Measurements from ENCODE around the gene WARS2.

- TF ChIP-seq CTBP1 (IDR thresholded peaks at IDR 0.05; ENCODE audit: borderline replicate concordance) (no peak), SP1 (IDR thresholded peaks at IDR 0.05) (no peak), ARNT (IDR thresholded peaks at IDR 0.05) (no peak), FOXM1 (IDR thresholded peaks at IDR 0.05; ENCODE audit: borderline replicate concordance) (no peak), PKNOX1 (IDR thresholded peaks at IDR 0.05) (no peak), FOXA1 (IDR thresholded peaks at IDR 0.05) (no peak), BHLHE40 (IDR thresholded peaks at IDR 0.05; ENCODE audit: borderline replicate concordance) (no peak)
Measured at GRCh38 chr1:119003413-119004128, 136.9 kb downstream of the WARS2 start.

Measured in HEK293T (cell line).